HG03108 (cell line): ENCODE results near the gene MAP4K5.

Source experiments
- ATAC-seq: cut with Tn5 transposase; IDR thresholded peaks from one replicate; pipeline ENCODE4 v1.9.1; 2021; ENCODE audit warnings: moderate library complexity; ENCODE audit not compliant: unreplicated experiment

MAP4K5 gene

DNA sequence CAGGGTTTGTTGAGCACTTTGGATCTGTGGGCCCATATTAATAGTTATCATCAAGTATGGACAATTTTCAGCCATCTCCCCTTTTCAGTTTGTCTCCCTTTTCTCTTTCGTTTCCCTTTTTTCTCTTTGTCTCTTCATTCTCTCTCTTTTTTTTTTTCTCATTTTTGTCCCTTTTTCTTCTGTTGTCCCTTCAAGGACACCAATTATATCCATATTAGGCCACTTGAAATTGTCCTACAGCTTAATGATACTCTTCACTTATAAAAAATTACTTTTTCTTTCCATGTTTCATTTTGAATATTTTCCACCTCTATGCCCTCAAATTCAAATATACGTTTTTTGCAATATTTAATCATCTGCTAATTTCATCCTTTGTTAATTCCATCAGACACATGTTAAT is 53.3 kb downstream of the MAP4K5 start:
- ATAC-seq, result no peak

DNA sequence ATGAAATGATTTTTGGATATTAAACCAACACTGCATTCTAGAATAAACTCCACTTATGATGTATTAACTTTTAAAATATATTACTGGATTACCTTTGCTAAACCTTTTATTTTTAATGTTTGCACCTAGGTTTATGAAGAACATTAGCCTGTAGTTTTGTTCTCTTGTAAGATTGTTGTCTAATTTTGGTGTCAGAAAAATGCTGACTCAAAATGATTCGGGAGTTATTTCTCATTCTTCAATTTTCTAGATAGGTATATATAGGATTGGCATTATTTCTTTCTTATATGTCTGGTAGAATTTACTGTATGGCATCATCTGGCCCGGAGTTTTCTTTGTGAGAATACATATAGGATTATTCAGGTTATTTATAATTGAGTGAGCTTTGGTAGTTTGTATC is 54.6 kb downstream of the MAP4K5 start:
- no peak for ATAC-seq

DNA sequence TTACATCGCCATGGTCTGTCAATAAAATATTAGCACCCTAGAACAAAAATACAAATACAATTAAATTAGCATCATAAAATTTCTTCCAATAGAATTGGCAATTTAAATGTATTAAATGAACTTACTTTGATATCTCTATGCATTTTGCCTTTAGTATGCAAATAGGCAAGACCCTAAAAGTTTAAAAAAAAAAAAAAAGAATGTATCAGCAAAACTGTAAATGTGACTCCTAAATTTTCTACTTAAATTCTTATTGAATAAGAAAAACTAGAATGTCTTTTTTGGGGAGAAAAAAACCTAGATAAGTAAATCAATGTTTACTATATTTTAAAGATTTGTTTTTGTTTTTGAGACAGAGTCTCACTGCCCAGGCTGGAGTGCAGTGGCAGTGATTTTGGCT is 56.2 kb downstream of the MAP4K5 start:
- no peak for ATAC-seq

DNA sequence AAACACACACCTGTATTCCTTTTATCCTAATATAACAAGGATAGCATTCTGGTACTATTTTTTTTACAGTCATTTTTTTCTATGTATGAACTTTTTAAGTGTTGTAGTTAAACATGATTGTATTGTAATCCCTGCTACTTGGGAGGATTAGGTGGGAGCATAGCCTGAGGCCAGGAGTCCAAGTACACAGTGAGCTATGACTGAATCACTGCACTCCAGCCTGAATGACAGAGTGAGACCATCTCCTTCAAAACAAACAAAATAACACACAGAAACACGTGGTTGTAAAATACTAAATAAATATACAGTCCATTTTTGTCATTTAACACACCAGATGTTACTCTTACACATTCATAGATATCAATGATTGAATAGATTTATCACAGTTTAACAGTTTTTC is 56.9 kb downstream of the MAP4K5 start:
- ATAC-seq, result no peak

DNA sequence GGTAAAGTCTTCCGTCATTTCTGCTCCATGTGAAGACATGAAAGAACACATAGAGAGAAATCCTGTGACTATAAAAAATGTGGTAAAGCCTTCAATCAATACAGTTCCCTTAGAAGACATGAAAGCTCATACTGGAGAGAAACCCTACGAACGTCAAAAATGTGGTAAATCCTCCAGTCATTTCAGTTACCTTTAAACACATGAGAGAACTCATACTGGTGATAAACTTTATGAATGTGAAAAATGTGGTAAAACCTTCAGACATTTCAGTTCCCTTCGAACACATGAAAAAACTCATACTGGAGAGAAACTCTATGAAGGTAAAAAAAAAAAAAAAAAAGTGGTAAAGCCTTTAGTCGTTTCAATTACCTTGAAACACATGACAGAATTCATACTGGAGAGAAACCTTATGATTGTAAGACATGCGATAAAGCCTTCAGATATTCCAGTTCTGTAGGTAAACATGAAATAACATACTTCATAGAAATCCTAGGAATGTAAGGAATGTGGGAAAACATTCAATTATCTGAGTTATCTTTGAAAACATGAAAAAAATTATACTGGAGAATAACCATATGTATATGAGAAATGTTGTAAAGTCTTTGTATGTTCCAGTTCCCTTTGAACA is 60.4 kb downstream of the MAP4K5 start:
- ATAC-seq, result no peak

DNA sequence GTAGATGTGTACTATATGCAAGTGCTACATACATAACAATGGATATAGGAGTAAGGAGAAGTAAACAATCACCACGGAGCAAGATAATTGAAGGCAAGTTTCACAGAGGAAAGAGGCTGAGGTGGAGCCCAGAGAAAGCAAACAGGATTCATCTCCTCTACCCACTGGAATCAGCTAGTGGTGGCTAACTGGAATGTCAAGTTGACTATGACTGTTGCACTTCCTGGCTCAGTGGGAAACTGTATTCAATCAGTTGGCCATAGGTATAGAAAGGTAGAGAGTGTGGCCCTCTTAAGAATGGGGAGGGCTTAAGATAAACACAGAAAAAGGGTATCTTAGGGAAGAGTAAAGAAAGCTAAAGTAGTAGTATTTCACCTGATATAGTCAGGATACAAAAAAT is 62.4 kb downstream of the MAP4K5 start:
- no peak for ATAC-seq

DNA sequence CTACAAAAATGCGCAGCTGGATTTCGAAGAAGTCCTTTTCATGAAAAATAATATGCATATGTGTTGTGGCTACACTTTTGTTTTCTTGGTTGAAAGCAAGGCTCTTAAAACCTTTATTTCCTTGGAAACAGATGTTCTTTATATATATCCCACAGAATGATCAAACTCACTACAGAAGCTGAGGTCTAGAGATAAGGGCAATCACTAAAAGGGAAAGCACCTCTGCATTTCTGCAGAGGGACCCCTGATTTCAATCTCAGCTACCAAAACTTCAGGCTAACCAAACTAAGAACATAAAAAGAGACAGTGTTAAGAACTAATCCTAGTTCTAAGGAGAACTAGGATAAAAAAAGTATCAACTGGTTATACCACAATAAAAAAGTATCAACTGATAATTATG is 70.3 kb downstream of the MAP4K5 start:
- no peak for ATAC-seq

DNA sequence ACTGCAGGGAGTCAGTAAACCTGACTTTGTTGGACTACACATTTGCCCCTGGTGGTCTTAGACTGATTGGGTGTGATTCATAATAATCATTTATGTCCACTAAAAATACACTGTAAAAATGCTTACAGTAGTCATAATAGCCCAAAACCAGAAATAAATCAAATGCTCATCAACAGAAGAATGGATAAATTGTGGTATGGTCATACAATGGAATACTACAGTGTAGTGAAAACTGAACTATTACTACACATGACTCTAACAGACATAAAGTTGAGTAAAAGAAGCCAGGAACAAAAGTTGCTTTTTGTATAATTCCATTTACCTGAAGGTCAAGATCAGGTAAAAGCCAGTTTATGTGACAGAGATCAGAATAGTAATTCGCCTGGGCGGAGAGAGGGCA is 78.5 kb downstream of the MAP4K5 start:
- ATAC-seq, result no peak

DNA sequence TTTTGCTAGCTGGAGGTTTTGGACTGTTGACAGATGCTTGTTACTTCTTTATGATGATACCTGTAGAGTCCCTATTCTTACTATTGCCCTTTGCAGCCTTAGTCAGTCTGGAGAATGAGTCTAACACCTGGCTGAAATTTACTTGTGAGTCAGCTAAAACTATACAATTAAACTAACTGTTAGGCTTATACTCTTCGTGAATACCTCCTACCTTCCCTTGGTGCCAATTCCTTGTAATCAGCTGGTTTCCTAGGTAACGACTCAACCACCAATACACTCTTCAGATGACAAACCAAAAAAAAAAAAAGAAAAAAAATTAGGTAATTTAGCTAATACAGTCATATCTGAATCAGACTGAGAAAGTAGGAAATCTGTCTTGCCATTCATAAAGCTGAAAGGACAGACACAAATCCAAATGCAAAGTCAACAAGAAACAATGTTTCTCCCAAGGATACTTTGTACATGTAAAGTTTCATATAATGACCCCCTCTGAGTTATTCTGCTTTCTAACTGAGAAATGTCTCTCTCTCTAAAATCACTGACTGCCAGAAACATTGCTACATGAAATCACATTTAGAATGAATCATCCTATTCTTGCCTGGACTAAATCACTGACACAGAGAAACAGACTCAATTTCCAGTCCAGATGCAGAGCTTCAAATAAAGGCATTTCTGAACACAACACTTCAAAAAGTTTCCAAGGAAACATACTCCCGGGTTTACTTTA is 79.2 kb downstream of the MAP4K5 start:
- ATAC-seq, result no peak

DNA sequence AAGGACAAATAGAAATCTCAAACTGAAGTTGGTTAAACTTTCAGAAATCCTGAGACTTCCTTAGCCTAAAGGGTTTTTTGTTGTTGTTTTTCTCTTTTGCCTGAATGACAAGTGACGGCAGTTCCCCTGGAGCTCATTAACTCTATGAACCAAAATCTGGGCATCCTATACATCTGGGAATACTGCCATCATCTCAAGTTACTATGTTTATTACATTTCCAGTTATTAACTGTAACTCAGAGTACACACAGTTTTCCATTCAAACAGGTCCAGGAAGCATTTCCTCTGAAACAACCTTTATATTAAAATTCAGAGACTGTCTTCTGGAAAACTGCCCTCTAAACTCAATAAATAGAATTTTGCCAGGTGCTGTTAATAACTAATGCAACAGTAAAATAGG is 80.1 kb downstream of the MAP4K5 start:
- no peak for ATAC-seq

DNA sequence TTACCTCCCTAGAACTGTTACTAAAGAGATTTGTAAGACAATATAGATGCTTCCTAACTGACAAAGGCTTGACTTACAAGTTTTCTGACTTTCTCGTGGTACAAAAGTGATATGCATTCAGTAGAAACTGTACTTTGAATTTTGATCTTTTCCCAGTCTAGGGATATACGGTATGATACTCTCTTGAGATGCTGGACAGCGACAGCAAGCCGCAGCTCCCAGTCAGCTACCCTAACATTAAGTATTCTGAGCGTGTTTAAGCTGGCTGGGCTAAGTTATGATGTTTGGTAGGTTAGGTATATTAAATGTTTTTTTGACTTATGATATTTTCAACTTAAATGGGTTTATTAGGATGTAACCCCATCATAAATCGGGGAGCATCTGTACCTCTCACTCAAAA is 80.5 kb downstream of the MAP4K5 start:
- ATAC-seq, result no peak

DNA sequence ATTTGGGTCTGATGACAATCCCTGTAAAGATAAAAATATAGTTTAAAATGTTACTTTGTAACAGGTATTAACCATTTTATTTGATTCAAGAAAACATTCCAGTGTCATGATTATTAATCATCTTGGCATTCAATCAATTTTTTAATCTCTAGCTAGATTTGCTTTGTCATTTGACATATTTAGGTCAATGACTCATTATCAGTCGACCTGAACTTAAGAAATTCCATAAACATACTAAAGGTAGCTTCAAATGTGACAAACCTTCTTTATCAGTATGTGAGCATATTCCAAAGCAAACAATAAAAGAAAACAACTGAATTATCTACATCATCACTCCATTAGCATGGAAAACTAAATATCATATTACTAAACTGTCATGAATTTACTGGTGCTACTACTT is 84.9 kb downstream of the MAP4K5 start:
- no peak for ATAC-seq

DNA sequence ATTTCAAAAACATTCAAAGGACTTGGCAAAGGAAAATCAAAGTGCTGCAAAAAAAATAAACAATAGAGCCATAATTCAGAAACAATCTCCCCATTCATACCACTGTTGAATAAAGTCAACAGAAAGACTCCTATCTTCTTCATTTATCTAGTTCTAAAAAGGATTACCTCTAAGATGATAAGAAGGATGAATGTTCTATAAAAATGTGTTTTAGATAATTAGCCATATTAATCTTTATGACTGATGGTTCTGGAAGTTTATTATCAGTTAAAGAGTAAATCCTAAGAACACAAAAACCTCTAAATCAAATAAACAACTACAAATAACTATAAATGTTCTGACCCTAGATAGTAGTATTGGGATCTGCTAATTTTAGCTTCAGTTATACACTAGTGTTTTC is 97.8 kb downstream of the MAP4K5 start:
- no peak for ATAC-seq

DNA sequence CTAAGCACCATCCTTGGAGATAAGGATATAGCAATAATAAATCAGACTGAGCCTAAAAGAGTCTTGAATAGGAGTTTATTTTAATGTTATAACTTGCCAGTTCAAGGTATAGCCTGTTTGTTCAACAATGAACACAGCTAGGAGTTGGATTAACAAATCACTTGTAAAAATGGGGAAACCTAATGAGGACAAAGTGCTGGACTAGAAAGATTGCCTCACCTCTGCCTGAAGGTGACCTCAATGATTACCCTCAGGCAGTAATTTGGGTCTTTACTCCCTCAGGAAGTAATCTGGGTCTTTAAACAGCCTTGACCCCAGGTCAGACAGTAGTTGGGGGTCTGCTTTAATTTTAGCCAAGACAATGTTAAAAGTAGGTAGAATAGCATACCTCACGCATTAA is 100.2 kb downstream of the MAP4K5 start:
- ATAC-seq, result no peak

DNA sequence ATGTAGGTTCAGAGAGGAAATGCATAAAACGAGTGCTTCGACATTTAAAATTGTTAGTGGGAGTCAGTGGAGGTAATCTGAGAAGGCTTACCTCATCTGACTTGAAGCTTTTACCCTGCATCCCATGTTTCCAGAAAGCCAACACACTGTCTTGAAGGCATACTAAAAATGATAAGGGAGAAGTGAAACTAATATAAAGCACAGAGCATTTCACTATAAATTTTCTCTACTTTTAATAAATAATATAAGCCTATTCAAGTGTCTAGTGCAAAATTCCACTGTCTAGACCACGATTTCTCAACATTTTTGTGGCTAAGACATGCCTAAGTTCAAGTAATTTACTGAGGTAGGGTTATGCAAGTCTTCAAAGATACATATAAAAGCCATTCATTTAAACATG is 106.6 kb downstream of the MAP4K5 start:
- ATAC-seq, result no peak

DNA sequence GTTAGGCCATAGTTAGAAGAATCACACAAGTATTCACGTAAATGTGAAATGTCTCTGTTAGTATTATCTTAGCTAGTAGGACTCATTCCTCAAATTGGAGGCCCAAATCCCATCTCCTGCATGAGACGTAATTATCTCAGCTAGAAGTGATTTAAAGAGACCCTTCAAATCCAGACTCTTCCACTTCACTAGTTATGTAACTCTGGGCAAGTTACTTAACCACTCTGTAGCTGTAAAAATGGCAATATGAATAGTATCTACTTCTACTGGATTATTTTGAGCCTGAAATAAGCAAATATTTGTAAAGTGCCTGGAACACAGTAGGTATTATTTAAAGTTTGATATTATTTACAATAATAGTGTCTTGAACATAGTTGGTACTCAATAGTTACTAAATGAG is 107.3 kb downstream of the MAP4K5 start:
- no peak for ATAC-seq

DNA sequence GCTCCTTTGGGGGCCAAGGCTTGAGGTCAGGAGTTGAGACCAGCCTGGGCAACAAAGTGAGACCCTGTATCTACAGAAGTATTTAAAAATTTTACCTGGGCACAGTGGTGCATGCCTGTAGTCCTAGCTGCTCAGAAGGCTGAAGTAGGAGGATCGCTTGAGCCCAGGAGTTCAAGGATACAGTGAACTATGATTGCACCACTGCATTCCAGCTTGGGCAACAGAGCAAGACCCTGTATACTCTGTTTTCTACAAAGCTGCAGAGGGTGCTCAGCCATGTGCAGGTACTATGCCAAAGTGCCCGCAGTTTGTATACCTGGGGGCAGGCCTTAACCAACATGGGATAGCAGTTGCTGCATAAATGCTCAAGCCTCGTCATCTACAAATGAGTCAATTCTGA is 108.8 kb downstream of the MAP4K5 start:
- ATAC-seq, result no peak

DNA sequence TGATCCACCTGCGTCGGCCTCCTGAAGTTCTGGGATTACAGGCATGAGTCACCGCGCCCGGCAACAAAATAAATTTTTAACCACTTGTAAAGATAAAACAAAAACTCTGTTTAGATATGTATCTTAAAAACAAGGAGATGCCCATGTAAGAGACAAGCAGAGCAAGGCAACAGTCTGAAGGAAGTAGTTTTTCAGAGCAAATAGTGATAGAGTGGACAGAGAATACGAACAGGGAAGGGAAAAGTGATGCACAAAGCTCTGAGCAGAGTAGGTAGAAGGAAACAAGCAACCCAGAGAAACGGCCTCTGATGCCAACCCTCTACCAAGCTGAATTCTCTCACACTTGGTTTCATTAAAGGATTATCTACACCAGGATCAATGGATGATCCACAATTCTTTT is 110.9 kb downstream of the MAP4K5 start:
- no peak for ATAC-seq

DNA sequence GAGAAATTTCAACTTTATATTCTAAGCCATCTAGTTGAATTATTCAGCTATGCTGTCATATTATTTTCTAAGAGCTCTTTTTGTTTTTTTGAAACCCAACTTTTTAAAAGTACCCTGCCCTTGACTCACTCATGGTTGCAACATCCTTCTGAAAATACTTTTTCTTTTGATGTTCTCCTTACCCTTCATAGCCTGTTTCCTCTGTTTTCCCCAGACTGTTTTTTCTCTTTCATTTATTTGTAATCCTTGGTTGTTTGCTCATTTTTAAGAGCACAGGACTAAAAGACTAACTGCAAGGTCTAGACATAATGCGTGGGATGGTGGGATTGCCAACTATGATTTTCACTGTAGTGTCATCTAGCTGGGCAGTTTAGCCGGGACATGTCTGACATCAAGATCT is 114.5 kb downstream of the MAP4K5 start:
- no peak for ATAC-seq

DNA sequence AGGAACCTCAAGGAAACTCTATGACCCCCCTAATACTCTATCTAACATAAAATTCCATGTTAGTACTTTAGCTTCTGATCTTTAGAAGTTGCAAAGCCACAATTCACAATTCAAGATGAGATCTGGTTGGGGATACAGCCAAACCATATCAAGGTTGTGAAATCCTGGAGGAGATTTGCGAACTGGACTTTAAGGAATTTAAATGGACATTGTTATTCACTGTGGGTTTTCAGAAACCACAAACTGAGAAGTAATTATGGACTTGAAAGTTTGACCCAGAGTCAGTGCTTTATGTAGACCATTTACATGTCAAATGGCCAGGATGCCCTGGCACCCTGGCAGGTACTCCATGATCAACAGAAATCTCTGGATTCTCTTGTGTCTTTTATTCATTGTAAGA is 121.4 kb downstream of the MAP4K5 start:
- ATAC-seq, result no peak

DNA sequence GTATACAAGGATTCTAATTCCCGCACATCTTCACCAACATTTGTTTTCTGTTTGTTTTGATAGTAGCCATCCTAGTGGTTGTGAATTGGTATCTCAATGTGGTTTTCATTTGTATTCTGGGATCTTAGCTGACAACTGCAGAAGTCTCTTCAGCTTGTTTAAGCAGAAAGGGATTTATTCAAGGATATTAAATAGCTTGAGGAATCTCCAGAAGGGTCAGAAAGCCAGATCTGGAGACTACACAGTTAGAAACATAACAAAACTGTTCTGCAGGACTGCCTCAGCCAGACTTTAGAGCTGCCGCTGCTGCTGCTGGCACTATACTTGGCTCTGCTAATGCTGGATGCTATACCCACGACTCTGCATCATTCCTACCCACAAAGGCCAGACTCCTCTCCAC is 122.3 kb downstream of the MAP4K5 start:
- no peak for ATAC-seq

DNA sequence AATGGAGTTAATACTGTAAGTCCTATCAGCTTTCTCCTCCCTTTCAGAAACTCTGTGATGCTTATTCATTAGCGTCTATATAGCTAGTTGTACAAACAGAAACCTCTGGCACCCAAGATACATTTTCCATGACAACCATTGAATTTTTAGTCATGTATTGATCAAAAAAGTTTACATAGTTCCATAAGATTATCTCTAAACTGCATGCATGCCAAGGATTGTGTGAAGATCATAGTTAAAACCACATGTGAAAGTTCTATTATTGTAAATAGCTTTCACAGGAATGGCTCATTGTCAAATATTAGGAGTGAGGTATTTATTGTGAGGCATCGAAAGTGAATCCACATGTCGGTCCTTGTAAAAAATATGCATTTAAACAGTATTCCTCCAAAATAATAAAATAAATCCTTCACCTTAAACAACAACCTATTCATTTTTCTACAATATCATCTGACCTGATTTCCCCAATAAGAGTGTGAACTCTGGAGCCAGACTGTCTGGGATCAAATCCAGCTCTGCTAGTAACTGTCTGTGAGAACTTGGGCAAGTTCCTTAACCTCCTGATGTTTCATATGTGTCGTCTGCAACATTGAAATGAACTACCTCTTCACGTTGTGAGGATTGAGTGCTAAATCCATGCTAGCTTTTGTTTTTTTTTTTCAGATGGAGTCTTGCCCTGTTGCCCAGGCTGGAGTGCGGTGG is 125.1 kb downstream of the MAP4K5 start:
- ATAC-seq, result no peak
